T-helper 2 cell treated with Interferon-gamma antibody and Interleukin-4, amounts not matched to agents 100 ng/mL and 5 ng/mL, for 36 hours (primary cell): Measurements from ENCODE around the gene PCDHGA9. TPM values are rescaled to one million over a fixed set of nuclear protein-coding genes. Genes with fewer than 3 reads are reported as not detected.

Source experiments
- total RNA-seq: library from RNA; stranded (reverse); gene quantifications from 2 replicates; pipeline ENCODE4 v1.2.3, GENCODE V29; 2022

PCDHGA9 gene
- total RNA-seq, 1 donor from 2014 or later, result 0.34 TPM

Other genes with a start within 250 kb of the PCDHGA9 start
- gene PCDHB7, start 230.1 kb upstream of the PCDHGA9 start, total RNA-seq, result not detected in 2 replicates
- not detected in 2 replicates for gene PCDHB8, start 225.0 kb upstream of the PCDHGA9 start, total RNA-seq
- gene PCDHB16, start 220.4 kb upstream of the PCDHGA9 start, total RNA-seq, result not detected in 2 replicates
- not detected in 2 replicates for gene PCDHB9, start 215.6 kb upstream of the PCDHGA9 start, total RNA-seq
- gene PCDHB10, start 210.4 kb upstream of the PCDHGA9 start, total RNA-seq, result not detected in 2 replicates
- gene PCDHB11, start 203.2 kb upstream of the PCDHGA9 start, total RNA-seq, result not detected in 2 replicates
- gene PCDHB12, start 194.1 kb upstream of the PCDHGA9 start, total RNA-seq, result not detected in 2 replicates
- gene PCDHB13, start 188.9 kb upstream of the PCDHGA9 start, total RNA-seq, result not detected in 2 replicates
- not detected in 2 replicates for gene PCDHB14, start 179.4 kb upstream of the PCDHGA9 start, total RNA-seq
- not detected in 2 replicates for gene PCDHB15, start 157.4 kb upstream of the PCDHGA9 start, total RNA-seq
- gene SLC25A2, start 98.7 kb upstream of the PCDHGA9 start, total RNA-seq, result 0.25 and 0.59 TPM in 2 replicates
- gene TAF7, start 82.0 kb upstream of the PCDHGA9 start, total RNA-seq, result 60.8 and 64.9 TPM in 2 replicates
- gene PCDHGA1, start 72.3 kb upstream of the PCDHGA9 start, total RNA-seq, result 0.09 TPM in 2 replicates
- 0.14 and 0.23 TPM in 2 replicates for gene PCDHGA2, start 64.0 kb upstream of the PCDHGA9 start, total RNA-seq
- gene PCDHGA3, start 58.9 kb upstream of the PCDHGA9 start, total RNA-seq, result 0.23 and 0.34 TPM in 2 replicates
- gene PCDHGB1, start 52.7 kb upstream of the PCDHGA9 start, total RNA-seq, result 0.18 and 0.20 TPM in 2 replicates
- gene PCDHGA4, start 47.8 kb upstream of the PCDHGA9 start, total RNA-seq, result 0.43 and 0.45 TPM in 2 replicates
- gene PCDHGB2, start 42.8 kb upstream of the PCDHGA9 start, total RNA-seq, result 0.93 and 1.0 TPM in 2 replicates
- gene PCDHGA5, start 38.6 kb upstream of the PCDHGA9 start, total RNA-seq, result 0.41 and 0.55 TPM in 2 replicates
- 0.59 and 0.93 TPM in 2 replicates for gene PCDHGB3, start 32.5 kb upstream of the PCDHGA9 start, total RNA-seq
- gene PCDHGA6, start 28.9 kb upstream of the PCDHGA9 start, total RNA-seq, result 0.57 and 0.70 TPM in 2 replicates
- gene PCDHGA7, start 20.0 kb upstream of the PCDHGA9 start, total RNA-seq, result 0.30 TPM in 2 replicates
- gene PCDHGB4, start 15.1 kb upstream of the PCDHGA9 start, total RNA-seq, result 0.18 and 0.23 TPM in 2 replicates
- gene PCDHGA8, start 10.1 kb upstream of the PCDHGA9 start, total RNA-seq, result 0.18 TPM in 2 replicates
- 0.55 and 0.61 TPM in 2 replicates for gene PCDHGB5, start 4.8 kb upstream of the PCDHGA9 start, total RNA-seq
- gene PCDHGB6, start 5.2 kb downstream of the PCDHGA9 start, total RNA-seq, result 0.25 and 0.41 TPM in 2 replicates
- 0.34 and 0.41 TPM in 2 replicates for gene PCDHGA10, start 10.2 kb downstream of the PCDHGA9 start, total RNA-seq
- gene PCDHGB7, start 14.9 kb downstream of the PCDHGA9 start, total RNA-seq, result 0.20 and 0.39 TPM in 2 replicates
- gene PCDHGA11, start 18.3 kb downstream of the PCDHGA9 start, total RNA-seq, result 0.11 and 0.25 TPM in 2 replicates
- 0.16 and 0.18 TPM in 2 replicates for gene PCDHGA12, start 27.7 kb downstream of the PCDHGA9 start, total RNA-seq
- 0.07 and 0.18 TPM in 2 replicates for gene PCDHGC3, start 73.2 kb downstream of the PCDHGA9 start, total RNA-seq
- gene PCDHGC4, start 82.3 kb downstream of the PCDHGA9 start, total RNA-seq, result 0.05 TPM in 1 of 2 replicates, not detected in the other
- gene PCDHGC5, start 86.3 kb downstream of the PCDHGA9 start, total RNA-seq, result not detected in 2 replicates
- gene DIAPH1, start 216.2 kb downstream of the PCDHGA9 start, total RNA-seq, result 289 and 299 TPM in 2 replicates
- gene HDAC3, start 234.1 kb downstream of the PCDHGA9 start, total RNA-seq, result 80.8 and 85.3 TPM in 2 replicates
- 20.1 and 21.1 TPM in 2 replicates for gene RELL2, start 234.2 kb downstream of the PCDHGA9 start, total RNA-seq
- gene FCHSD1, start 248.6 kb downstream of the PCDHGA9 start, total RNA-seq, result 55.1 and 55.6 TPM in 2 replicates